GM21360 (cell line): ENCODE data around the gene PRR23E.

Source experiments
- ATAC-seq: cut with Tn5 transposase; IDR thresholded peaks from one replicate; pipeline ENCODE4 v1.9.1; 2021; ENCODE audit warnings: mild to moderate bottlenecking, moderate library complexity; ENCODE audit not compliant: unreplicated experiment

PRR23E gene

DNA sequence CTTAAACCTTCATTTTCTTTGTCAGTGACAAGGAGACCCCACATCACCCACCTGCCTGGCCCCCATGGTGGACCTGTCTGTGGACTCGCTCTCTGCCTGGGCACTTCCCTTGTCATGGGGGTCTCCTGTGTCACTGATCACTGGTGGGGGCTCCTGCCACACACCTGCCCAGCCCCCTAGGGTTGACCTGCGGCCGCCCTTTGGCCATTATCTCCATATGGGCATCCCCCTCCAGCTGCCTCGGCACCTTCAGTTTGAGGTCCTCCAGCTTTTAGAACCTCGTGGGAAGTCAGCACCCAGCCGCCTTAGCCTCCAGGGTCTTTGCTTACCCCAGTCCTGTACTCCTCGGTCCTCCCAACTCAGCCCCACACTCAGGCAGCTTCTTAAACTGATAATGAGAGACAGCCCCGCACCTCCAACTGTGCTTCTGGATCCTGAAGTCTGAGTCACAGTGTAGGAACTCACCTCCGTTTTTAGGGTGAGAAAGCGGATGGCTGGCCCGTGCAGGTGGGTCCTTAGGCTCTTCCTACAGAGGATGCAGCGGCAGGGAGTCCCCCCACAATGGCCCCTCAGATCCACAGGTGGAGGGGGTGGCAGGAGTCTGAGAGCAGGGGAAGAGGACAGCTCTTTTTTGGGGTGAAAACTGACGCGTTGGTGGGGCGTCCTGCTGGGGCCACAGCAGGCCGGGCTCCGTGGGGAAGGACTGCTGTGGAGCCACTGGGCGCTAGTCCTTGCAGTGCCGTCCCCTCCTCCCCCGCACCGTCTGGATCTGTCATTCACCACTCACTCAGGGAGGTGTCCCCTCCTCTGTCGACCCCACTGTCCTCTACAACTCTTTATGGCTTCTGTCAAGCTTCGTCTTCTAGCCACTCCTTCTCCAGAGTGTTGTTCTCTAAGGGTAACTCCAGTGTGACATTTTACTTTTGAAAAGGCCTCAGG is 8.7 kb upstream of the PRR23E start:
- ATAC-seq = no peak

DNA sequence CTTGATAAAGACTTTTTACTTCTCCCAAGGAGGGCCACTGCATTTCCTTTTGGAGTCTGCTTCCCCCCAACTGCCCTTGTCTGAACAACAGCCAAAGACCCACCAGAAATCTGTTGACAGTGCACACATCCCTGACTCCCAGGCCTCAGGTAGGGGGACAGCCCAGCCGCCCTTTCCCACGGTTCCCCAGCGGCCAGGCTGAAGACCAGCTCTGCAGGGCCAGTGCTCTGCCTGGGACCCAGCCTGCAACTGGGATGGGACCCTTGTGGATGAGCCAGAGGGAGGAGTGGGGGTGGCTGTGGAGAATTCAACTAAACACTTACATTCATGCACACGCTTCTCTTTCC is 8.1 kb upstream of the PRR23E start:
- ATAC-seq = no peak

DNA sequence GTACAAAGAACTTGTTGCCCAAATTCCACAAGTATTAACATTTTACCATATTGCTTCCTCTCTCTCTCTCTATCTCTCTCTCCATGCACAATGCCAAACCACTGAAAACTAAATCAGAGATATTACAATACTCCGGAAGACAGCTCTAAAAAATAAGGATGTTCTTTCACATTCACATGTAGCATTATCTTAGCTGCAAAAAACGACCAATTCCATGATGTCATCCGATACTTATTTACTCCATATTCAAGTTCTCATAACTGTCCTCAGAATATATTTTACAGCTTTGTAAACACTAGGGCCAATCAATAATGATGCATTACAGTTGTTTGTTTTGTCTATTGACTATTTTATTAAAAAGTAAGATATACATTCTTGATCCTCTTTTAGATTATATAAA is 7.7 kb upstream of the PRR23E start:
- ATAC-seq = no peak

DNA sequence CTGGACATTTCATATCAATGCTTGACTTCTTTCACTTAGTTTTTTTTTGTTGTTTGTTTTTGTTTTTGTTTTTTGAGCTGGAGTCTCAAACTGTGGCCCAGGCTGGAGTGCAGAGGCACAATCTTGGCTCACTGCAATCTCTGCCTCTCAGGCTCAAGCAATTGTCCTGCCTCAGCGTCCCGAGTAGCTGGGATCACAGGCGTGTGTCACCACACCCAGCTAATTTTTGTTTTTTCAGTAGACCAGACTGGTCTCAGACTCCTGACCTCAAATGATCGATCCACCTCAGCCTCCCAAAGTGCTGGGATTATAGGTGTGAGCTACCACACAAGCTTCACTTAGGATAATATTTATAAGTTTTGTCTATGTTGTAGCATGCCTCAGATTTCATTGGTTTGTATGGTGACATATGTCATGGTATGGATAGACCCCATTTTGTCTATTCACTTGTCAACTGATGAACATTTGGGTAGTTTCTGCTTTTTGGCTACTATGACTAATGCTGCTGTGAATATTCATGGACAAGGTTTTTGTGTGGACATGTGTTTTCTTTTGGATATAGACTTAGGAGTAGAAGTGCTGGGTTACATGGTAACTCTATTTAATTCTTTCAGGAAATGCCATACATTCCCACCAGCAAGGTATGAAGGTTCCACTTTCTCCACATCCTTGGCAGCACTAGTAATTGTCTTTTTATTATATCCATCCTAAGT is 6.8 kb upstream of the PRR23E start:
- no peak for ATAC-seq

DNA sequence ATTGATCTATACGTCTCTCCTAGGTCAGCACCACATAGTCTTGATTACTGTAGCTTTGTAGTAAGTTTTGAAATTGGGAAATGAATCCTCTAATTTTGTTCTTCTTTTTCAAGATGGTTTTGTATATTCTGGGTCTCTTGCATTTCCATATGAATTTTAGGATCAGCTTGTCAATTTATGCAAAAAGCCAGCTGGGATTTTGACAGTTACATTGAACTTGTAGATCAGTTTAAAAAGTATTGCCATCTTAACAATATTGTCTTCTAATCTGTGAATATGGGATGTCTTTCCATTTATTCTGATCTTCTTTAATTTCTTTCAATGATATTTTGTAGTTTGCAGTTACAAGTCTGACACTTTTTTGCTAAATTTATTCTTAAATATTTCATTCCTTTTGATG is 5.6 kb upstream of the PRR23E start:
- no peak for ATAC-seq

DNA sequence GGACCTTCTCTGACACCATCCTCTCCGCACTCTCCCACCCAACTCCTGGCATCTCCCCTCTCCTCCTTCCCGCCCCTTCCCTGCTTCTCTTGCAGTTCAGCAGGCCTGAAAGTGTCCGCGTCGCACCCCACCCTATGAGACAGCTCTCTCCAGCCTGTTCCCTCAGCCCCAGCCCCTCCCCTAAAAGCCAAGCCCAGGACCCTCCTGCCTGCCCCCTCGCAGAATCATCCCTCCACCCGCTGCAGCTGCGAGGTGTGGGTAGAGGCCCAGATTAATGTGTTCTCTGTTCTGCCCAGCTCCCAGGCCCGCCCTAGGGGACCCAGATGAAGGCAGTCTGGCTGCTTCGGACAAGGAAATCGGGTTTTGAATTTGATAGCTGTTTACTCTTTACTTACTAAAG is 410 bp downstream of the PRR23E start:
- no peak for ATAC-seq

DNA sequence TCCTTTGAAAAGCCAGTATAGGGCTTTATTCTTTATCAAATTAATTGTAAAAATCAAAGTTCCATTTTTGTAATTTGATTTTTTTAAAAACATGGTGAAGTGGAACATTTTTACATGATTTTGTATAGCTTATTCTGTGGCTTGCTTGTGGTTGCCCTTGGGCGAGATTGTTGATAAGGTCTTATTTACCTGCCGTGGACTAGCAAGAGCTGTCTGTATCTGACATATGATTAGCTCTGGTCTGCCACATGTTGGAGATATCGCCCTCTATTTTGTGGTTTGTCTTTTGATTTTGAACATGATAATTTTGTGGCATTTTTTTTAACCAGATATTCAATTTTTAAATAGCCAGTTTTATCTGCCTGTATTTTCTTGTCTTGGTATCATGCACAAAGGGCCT is 844 bp downstream of the PRR23E start:
- ATAC-seq = no peak

DNA sequence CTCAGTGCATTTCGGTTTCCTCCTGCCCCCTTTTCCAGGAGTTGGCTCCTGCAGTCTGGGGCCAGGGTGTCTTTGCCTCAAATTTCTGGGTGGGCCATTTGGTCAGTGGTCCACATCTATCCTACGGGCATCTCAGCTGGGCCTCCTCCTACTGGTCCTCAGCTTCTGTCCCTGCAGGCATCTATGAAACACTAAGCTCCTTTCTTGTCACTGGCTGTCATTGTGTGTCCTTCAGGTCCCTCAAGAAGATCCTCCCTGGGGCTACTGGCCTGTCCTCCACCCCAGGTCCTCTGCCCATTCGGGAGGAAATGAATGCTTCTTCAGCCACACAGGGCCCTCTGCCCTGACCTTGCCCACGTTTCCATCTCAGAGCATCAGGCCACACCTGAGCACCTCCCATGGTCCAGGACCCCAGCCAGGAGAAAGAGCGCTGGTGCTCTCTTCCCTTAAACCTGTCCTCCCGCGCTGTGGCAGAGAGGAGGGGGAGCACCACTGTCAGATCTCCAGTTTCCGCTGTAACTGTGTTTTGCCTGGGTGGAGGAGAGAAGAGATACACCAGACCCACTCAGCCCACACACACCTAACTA is 1.8 kb downstream of the PRR23E start:
- no peak for ATAC-seq

DNA sequence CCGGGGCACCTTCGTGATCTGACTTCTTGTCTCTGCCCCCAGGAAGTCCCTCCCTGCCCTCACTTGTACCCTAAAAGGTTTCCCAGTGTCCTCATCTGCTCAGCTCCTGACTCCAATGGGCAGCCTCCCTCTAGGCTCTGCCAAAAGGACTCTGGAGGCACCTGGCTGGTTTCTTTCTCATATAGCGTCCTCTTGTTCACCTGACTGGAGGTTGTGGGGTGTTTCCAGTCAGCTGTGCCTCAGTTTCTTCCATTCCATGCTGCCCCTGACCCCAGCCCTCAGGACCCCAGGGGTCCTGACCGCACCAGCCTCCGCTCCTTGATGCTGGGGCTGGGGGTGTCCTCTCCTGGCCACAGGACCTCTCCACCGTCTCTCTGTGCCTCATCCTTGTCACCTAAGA is 2.5 kb downstream of the PRR23E start:
- ATAC-seq = no peak

DNA sequence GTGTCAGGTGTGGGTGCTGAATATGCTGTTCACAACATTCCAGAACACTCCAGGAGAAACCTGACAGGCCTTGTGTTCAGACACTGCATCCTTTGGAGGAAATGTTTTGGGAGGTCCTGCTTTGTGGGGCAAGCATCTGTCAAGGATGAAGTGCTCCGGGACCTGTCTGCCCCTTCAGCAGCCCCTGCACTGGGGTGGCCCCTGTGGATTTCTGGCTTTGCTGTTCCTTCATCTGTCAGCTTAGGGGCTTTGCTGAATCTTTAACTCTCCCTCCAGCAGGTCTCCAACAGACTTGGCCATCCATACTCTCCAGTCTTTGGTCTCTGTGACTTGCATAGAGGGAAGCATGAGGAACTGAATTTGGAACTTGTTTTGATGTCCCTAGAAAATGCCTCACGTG is 3.1 kb downstream of the PRR23E start:
- no peak for ATAC-seq

DNA sequence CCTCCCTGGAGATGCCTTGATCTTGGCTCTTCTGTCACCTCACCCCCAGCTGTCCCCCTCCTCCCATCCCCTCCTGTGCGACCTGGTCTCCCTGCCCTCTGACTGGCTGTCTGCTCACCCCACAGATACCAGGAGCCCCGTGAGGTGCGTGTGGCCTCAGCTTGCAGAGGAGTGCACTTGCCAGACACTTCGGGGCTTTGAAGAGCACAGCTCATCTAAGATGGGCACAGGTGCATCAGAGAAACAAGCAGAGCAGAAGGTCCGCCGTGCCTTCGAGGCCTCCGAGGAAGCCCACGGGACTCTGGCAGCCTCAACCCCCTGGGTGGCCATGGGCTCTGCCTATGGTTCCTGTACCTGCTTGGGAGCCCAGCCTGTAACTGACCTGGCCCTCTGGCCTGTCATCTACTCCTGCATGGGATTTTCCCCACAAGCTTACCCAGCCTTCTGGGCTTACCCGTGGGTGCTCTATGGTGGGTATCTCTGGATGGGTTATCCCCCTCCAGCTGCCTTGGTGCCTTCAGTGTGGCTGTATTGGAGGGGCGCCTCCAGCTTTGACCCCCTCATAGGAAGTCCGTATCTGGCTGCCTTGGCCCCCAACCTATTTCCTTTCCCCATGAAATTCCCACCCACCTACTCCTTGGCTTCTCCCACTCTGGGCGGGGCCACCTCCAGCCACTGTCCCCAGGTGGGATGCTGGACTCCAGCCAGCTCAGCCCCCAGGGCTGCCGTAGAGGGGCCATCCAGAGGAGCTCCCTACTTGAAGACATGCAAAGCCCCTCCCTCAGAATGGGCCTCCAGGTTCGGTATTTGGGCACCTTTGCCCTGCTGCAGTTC is 3.8 kb downstream of the PRR23E start:
- ATAC-seq = no peak

DNA sequence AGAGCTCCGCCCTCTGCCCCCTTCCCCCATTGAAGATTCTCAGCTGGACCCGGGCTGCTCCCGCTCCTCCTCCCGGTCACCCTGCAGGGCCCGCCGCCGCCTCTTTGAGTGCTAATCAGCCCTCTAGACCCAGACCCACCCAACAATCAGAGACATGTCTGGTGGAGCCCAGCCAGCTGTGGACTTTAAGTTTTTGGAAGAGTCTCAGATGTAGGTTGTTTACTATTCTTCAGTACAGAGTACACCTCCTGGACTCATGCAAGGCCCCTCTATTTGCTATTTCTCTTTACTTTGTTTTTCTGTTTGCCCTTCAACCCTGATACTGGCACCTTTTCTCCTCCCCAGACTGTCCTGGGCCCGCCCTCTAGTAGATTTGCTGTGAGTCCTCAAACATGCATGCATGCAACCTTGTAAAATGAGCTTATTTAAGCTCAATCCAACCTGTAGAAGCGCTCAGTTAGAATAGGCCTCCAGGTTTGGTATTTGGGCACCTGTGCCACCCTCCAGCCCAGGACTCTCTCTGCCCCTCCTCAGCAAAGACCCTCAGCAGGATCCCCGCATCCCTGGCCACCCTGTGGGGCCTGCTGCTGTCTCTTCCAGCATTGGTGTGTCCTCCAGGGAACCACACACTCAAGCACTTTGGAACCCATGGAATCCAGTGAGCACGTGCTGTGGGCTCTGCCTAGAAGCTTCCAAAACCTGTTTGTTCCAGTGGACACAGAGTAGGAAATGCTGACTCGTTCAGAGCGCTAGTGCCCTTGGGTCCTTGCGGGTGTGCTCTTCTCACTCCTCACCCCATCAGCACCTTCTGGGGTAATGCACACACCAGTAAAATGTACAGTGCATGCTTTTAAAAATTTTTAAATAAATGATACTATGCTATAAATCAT is 4.6 kb downstream of the PRR23E start:
- no peak for ATAC-seq

DNA sequence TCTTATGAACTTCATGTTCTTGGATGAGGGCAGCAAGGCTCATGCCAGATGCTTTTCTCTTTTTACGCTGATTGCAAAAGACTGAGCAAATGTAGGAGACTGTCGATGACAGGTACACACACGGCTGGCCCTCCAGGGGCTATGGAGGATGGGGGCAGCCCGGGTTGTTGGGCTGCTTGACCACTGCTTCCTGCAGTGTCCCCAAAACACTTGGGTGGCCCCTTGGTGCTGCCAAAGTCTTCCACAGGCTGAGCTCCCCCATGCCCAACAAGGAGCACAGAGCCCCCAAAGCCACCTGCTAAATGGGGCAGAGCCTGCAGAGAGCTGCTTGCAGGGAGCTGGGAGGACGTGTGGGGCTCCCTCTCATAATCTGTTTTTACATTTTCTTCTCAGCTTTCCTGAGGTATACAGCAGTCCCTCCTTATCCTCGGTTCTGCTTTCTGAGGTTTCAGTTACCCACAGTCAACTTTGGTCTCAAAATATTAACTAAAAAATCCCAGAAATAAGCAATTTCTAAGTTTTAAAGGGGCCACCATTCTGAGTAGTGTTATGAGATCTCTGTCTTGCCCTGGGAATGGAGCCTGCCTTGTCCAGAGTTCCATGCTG is 7.3 kb downstream of the PRR23E start:
- no peak for ATAC-seq

DNA sequence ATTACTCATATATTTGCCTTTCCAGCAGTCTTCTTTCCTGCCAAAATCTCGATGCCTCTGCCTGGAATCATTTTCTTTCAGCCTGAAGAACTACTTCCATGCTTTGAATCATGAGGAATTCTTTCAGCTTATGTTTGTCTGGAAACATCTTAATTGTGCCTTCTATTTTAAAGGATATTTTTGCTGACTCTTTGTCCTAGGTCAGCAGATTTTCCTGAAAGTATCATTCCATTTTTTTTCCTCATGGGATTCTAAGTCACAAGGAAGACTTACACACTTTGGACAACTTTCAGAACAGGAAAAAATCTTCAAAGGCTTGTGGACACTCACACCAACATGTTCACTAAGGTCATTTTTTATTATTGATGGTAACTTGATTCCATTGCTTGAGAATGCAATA is 10.1 kb downstream of the PRR23E start:
- no peak for ATAC-seq

DNA sequence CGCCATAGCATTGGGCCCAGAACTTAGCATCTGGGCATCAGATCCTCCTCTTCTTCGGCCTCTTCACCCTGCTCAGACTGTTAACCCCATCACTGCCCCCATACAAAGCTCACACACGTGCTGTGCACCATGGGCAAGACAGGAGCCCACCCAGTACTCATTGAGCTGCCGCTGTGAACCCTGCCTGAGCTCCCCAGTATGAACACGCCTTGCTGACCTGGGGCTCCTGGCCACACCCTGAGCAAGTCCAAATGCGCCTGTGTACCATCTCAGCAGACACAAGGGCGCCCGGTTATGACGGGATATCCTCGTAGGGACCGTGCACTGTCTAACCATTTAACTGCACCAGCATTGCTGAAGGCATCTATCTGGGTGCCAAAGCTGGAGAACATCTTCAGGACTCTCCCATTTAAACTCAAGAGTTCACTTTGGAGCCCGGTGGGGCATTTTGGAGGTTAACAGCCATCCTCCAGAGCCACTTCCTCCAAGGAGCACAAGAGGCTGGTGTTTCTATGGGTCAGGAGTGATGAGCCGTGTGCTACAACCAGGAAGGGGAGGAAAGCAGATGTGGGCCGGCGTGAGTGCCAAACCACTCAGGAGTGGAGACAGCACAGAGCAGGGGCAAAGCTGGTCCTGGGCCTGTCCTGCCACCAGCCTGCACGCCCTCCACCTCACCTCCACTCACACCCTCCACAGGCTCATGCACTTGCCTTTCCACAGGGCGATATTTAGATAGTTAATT is 12.1 kb downstream of the PRR23E start:
- ATAC-seq = no peak

DNA sequence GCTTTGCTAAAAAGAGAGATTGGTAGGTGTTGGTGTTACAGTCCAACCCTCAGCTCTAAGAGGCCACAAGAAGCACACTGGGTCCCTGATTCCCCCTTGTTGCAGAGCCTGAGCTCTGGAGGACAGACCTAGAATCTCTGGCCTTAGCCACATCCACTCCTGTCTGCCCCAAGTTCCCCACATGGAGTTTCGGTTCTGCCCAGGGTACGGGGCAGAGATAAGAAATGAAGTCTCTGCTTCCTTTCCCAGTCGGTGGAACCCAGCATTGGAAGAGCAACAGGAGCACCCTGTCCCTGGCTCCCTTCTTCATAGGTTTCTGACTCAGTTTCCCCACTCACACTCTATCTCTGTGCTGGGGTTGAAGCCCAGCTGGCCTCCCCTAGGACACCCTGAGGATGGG is 13.2 kb downstream of the PRR23E start:
- no peak for ATAC-seq

DNA sequence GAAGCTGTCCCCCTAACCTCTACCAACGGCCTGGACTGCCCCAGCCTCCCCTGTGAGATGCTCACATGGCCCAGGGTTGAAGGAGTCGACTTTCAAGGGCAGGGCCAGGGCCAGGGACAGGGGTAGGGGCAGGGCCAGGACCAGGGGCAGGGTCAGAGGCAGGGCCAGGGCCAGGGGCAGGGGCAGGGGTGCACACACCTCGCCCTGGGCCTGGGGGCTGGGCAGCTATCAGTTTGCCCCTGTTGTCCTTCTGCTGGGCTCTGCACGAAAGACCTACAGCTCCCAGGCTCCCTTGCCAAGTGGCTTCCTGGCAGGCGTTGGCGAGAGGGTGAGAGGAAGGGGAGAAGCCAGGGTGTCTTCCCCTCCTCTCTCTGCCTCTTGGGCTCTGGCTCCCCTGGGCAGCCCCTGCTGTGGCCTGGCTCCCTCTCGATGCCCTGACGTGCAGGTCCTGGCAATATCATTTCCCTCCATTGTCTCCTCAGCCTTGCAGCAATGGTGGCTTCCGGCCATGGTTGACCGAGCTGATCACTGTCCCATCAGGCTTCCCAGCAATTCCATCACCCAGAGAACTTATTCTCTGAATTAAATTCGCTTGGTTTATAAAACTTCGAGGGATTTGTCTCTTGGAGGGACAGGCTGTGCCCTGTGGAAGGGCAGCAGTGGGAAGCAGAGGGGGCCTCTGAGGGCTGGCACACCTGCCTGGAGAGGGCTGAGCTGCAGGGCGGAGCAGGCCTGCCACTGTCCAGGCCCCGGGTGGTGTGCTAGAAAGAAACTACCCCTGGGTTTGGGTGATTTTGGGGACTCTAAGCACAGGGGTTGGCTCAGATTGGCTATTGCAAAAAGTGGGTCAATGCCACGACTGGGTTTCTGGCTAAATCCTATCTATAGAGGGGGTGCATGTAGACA is 13.9 kb downstream of the PRR23E start:
- no peak for ATAC-seq
